GM12891 (cell line): Measurements from ENCODE around the gene DNAH3. TPM values are rescaled to one million over a fixed set of nuclear protein-coding genes. Genes with fewer than 3 reads are reported as not detected.
"Not testable (repeated sequence)": the region's sequence is repeated elsewhere in the genome, so short reads cannot be mapped to it uniquely, and the experiment has no call there.

Experiments
- DNase-seq: peaks from one replicate; pipeline ENCODE4 v3.0.0; 2011; ENCODE audit warnings: low spot score; ENCODE audit not compliant: insufficient read length
- FAIRE-seq: peaks from 2 replicates; lab custom pipeline; 2011; peaks lifted over from hg19 to GRCh38; lab: Jason Lieb, UNC
- PAX5 ChIP-seq: IDR thresholded peaks from 2 replicates; pipeline ENCODE4 v1.6.1; 2011; ENCODE audit warnings: low read length, moderate library complexity, mild to moderate bottlenecking; ENCODE audit not compliant: insufficient read depth, severe bottlenecking
- POLR2A ChIP-seq: IDR thresholded peaks from 2 replicates; pipeline ENCODE4 v1.6.1; 2011; ENCODE audit warnings: low read depth, low read length, control low read depth
- POLR2AphosphoS5 ChIP-seq: IDR thresholded peaks from 2 replicates; pipeline ENCODE4 v1.6.1; 2011; ENCODE audit warnings: low read depth, low read length, control low read depth
- POU2F2 ChIP-seq: IDR thresholded peaks from 2 replicates; pipeline ENCODE4 v1.6.1; 2011; ENCODE audit warnings: low read depth, mild to moderate bottlenecking, control low read depth, low read length, moderate library complexity
- SPI1 ChIP-seq: IDR thresholded peaks from 2 replicates; pipeline ENCODE4 v1.6.1; 2011; ENCODE audit warnings: low read depth, low read length, control low read depth
- TAF1 ChIP-seq: IDR thresholded peaks from 2 replicates; pipeline ENCODE4 v1.6.1; 2011; ENCODE audit warnings: low read depth, low read length, control low read depth
- polyA plus RNA-seq: library from polyadenylated mRNA; unstranded; fragments of >200 nt; gene quantifications from one replicate; pipeline ENCODE4 v1.2.1, GENCODE V29; 2012; ENCODE audit warnings: low read depth, missing spikeins, inconsistent platforms; ENCODE audit not compliant: missing spikeins

DNAH3 gene
- 0.06 TPM for polyA plus RNA-seq

GRCh38 chr16:21150375-21151001 lies at the start of gene DNAH3:
TSS of gene DNAH3 (minus strand) at chr16:21150846. CDS start at chr16:21150319, 527 bp downstream.
- TF ChIP-seq PAX5 (no peak), POU2F2 (no peak), POLR2AphosphoS5 (no peak), SPI1 (no peak), POLR2A (no peak), TAF1 (no peak)
- DNase-seq (no peak), FAIRE-seq (no peak)

DNA sequence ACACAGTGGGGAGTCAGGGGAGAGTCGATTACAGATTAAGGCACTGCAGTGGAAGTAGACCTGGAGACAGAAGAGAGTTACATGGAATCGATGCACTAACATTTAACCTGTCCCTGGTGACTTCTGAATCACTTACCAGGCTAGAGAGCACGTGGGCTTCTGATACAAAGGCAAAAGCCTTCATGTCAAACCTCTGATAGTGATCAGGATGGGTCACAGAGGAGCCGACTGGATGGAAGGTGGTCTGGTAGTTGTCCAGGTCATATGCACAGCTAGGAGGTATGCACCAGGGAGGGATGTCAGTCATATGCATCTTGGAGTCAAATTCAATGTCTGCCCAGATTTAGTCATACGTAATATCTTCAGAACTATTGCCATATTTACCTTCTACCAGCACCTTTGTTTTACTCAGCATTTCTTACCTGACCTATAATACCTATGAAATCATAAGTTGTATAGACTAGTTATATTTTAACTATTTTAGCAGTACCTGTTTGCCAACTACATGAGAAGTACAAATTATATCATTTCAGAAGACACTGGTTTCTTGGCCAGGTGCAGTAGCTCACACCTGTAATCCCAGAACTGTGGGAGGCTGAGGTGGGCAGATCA lies 49.1 kb upstream of the DNAH3 start:
- no peak for FAIRE-seq

GRCh38 chr16:21197621-21198020 lies 47.0 kb upstream of the DNAH3 start:
- FAIRE-seq (no peak), DNase-seq (no peak)
- TF ChIP-seq SPI1 (no peak), POU2F2 (no peak), POLR2A (no peak), TAF1 (no peak), POLR2AphosphoS5 (no peak)

More for the DNA sequence above, 49.1 kb upstream of the DNAH3 start:
- TF ChIP-seq POLR2AphosphoS5 (no peak), POU2F2 (no peak), POLR2A (no peak), SPI1 (no peak), PAX5 (no peak), TAF1 (no peak)
- no peak for DNase-seq

GRCh38 chr16:21197112-21197511 lies 46.5 kb upstream of the DNAH3 start:
- no peak for FAIRE-seq
- DNase-seq: no peak
- TF ChIP-seq POLR2AphosphoS5 (no peak), SPI1 (no peak), TAF1 (no peak), POU2F2 (no peak), POLR2A (no peak), PAX5 (no peak)

DNA sequence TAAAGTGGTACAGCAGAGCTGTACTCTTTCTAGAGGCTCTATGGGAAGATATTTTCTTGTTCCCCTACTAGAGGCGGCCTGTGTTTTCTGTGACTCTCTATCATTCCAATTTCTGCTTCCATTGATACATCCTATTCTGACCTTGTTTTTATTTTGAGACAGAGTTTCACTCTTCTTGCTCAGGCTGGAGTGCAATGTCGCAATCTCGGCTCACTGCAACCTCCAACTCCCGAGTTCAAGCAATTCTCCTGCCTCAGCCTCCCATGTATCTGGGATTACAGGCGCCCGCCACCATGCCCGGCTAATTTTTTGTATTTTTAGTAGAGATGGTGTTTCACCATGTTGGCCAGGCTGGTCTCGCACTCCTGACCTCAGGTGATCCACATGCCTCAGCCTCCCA lies 44.7 kb upstream of the DNAH3 start:
- FAIRE-seq: not testable (repeated sequence)

DNA sequence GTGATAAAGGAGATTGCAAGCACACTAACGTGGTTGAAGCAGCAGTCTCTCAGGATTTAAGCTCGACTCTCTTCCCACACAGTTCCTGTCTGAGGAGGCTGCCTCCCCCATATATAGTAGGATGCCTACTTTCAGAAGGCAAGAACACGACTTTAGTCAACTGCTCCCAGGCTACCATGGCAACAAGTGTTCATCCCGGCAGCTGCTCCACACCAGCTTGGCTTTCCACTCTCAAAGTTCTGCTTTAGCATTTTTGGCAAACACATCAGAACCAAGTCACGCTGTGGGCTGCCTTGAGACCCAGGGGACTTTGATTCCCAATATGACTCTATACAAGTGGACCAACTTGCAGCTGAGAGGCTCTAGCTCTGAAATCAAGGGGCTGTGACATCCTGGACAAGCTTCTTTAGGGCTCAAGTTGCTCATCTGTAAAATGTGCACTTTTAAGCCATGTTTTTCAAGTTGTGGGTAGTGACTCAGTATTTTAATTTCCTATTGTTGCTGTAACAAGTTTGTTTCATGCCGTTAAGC lies 44.2 kb upstream of the DNAH3 start:
- DNase-seq (no peak), FAIRE-seq (peak; percentile 59)
- TF ChIP-seq TAF1: no peak
- TF ChIP-seq POU2F2: no peak
- no peak for TF ChIP-seq POLR2A
- no peak for TF ChIP-seq PAX5
- TF ChIP-seq SPI1: no peak
- no peak for TF ChIP-seq POLR2AphosphoS5

More for the DNA sequence above, 44.7 kb upstream of the DNAH3 start:
- not testable (repeated sequence) for DNase-seq

DNA sequence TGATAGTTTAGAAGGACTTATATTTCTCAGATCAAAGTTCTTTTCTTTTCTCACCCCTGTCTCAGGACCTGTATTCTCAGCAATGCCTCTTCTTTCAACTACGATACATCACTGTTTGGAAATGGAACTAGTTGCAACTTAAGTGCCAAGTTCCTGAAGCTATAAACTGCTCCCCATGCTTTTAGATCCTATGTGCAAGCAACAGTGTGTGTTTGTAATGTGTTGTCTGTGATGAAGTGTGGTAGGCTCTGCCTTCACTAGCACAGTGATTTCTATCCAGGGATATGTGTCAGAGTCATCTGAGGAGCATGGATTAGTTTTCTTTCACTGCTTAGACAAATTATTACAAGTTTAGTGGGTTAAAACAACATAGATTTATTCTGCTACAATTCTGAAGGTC lies 42.3 kb upstream of the DNAH3 start:
- TF ChIP-seq TAF1 (no peak), POU2F2 (no peak)
- DNase-seq (no peak), FAIRE-seq (no peak)

- FAIRE-seq: no peak
- DNase-seq: no peak
- TF ChIP-seq POLR2A (no peak), TAF1 (no peak), PAX5 (no peak), POLR2AphosphoS5 (no peak), SPI1 (no peak), POU2F2 (no peak)
Observed at GRCh38 chr16:21190599-21190998, 40.0 kb upstream of the DNAH3 start.

GRCh38 chr16:21190013-21190412 lies 39.4 kb upstream of the DNAH3 start:
- TF ChIP-seq POU2F2 (no peak), PAX5 (no peak), SPI1 (no peak), POLR2A (no peak), POLR2AphosphoS5 (no peak), TAF1 (no peak)
- DNase-seq (no peak), FAIRE-seq (no peak)

DNA sequence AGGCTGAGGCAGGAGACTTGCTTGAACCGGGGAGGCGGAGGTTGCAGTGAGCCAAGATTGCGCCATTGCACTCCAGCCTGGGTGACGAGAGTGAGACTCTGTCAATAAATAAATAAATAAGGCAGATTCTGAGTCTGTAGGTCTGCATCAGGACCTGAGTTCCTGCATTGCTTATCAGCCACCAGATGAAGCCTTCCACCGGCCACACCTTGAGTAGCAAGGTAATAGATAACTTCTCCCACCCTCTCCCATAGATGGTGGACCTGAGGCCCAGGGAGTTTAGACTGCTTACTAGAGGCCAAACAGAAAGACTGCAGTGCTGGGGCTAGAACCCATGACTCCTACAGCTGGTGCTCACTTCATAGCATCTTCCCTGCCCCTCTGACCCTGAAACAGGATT lies 38.7 kb upstream of the DNAH3 start:
- no peak for DNase-seq
- TF ChIP-seq POLR2A (no peak), SPI1 (no peak), POU2F2 (no peak), PAX5 (no peak), TAF1 (no peak), POLR2AphosphoS5 (no peak)
- FAIRE-seq: no peak
